Uterus (tissue), 2 donors: ENCODE results near the gene SP140.

Experiments
- CTCF ChIP-seq, 4 experiments: fragments of 200-600 bp in 2 of 4; fragments of 450-650 bp in 2 of 4; sonication (generic) in 2 of 4; IDR thresholded peaks; one replicate each; pipeline ENCODE4 v1.5.1; 2016 to 2019; ENCODE audit warnings: antibody characterized with exemption in 4 of 4, mild to moderate bottlenecking in 2 of 4, moderate library complexity in 1 of 4
- POLR2A ChIP-seq, 2 donors: fragments of 450-650 bp; IDR thresholded peaks; one replicate each; pipeline ENCODE4 v1.6.1; 2016; ENCODE audit warnings: antibody characterized with exemption in 2 of 2, mild to moderate bottlenecking in 1 of 2, moderate library complexity in 1 of 2

GRCh38 chr2:230216489-230216888 is 9.0 kb upstream of the SP140 start:
- TF ChIP-seq CTCF (IDR thresholded peaks at IDR 0.05) = no peak
- TF ChIP-seq POLR2A (IDR thresholded peaks at IDR 0.05) = no peak
